PC-9 (cell line): ENCODE measurements around the gene ACAP3.

Experiments
- CTCF ChIP-seq: fragments of 200-600 bp; sonication (generic); conservative IDR thresholded peaks from 2 replicates; pipeline ENCODE4 v1.6.1; 2017; ENCODE audit warnings: mixed run types, antibody characterized with exemption, mild to moderate bottlenecking, moderate library complexity
- EZH2 ChIP-seq: fragments of 200-600 bp; sonication (generic); IDR thresholded peaks from 2 replicates; pipeline ENCODE4 v1.8.0; 2017; ENCODE audit warnings: antibody characterized with exemption, low read depth

- TF ChIP-seq CTCF (no peak), EZH2 (no peak)
Observed at GRCh38 chr1:1330366-1331067, 22.8 kb upstream of the ACAP3 start.
